Testis (tissue), 3 donors: Measurements from ENCODE around the gene LCP2. TPM values are rescaled to one million over a fixed set of nuclear protein-coding genes. Genes with fewer than 3 reads are reported as not detected.

Source experiments
- DNase-seq: peaks from one replicate; pipeline ENCODE4 v3.0.0-alpha.2; 2019
- H3K27ac ChIP-seq, 2 donors: fragments of 200-600 bp; sonication (generic); one replicate each; pipeline ENCODE4 v1.5.1; 2019
- H3K27me3 ChIP-seq: fragments of 200-600 bp; sonication (generic); one replicate; pipeline ENCODE4 v1.5.1; 2019
- H3K36me3 ChIP-seq: fragments of 200-600 bp; sonication (generic); one replicate; pipeline ENCODE4 v1.5.1; 2017; ENCODE audit warnings: low read depth; ENCODE audit errors: missing control alignments
- H3K4me1 ChIP-seq: fragments of 200-600 bp; sonication (generic); one replicate; pipeline ENCODE4 v1.5.1; 2019
- H3K4me3 ChIP-seq, 2 donors: fragments of 200-600 bp; sonication (generic); one replicate each; pipeline ENCODE4 v1.5.1; 2017 to 2019
- H3K9me3 ChIP-seq: fragments of 200-600 bp; sonication (generic); one replicate; pipeline ENCODE4 v1.5.1; 2017
- CTCF ChIP-seq, 3 experiments: fragments of 450-650 bp in 2 of 3; fragments of 200-600 bp in 1 of 3; sonication (generic) in 1 of 3; IDR thresholded peaks; one replicate each; pipeline ENCODE4 v1.5.1; 2016 to 2019; ENCODE audit warnings: antibody characterized with exemption in 3 of 3, mild to moderate bottlenecking in 2 of 3, moderate library complexity in 1 of 3
- POLR2A ChIP-seq: fragments of 450-650 bp; IDR thresholded peaks from one replicate; pipeline ENCODE4 v1.6.1; 2017; ENCODE audit warnings: antibody characterized with exemption, mild to moderate bottlenecking, moderate library complexity
- WGBS, 2 donors: methylation state at CpG; one replicate each; pipeline ENCODE4 v1.1.5; 2018; 5-methylcytosine and 5-hydroxymethylcytosine counted together
- intact Hi-C: fragments of 100-400 bp; cut with DNase I; formaldehyde crosslinking; loops from one replicate; pipeline ENCODE4 v1.15.1; 2023; ENCODE audit warnings: low total_unique reads
- polyA plus RNA-seq: library from polyadenylated mRNA; stranded (reverse); fragments of 350-450 nt; fragmentation: Illumina TruSeq; extraction: RNeasy Lipid Tissue Mini Kit (QIAGEN cat#74804); gene quantifications from one replicate; pipeline ENCODE4 v1.2.3, GENCODE V29; 2014; ENCODE audit warnings: low read depth, low replicate concordance; ENCODE audit not compliant: insufficient read depth
- total RNA-seq, 2 donors: library from RNA; depleted of rRNA; stranded (reverse); fragments of >200 nt; gene quantifications; one replicate each; pipeline ENCODE4 v1.2.3, GENCODE V29; 2016

LCP2 gene
- total and polyA plus RNA-seq, 3 donors from 2014 or later: 8.6 to 14.2 (median 11.5) TPM

GRCh38 chr5:170332058-170332457, 34.5 kb upstream of the LCP2 start:
- Histone ChIP-seq H3K27ac (peak overlapping the region in 1 of 2 donors; percentile 70), H3K36me3 (no peaks in the 10 kb centered on the region), H3K9me3 (no peaks in the 10 kb centered on the region), H3K4me1 (peaks cover 16% of the 10 kb centered on the region), H3K4me3 (no peak overlapping the region), H3K27me3 (no peaks in the 10 kb centered on the region)
- DNase-seq: no peak
- intact Hi-C loops: no loop called here
- 93 to 94% methylated on average over 4 to 5 of the region's 5 CpGs for WGBS, 2 donors
- TF ChIP-seq CTCF (IDR thresholded peaks at IDR 0.05) (no peak), POLR2A (no peak)

GRCh38 chr5:170330568-170331054, 33.0 kb upstream of the LCP2 start:
- Histone ChIP-seq H3K4me1 (peaks cover 13% of the 10 kb centered on the region), H3K27ac (no peak overlapping the region), H3K4me3 (no peak overlapping the region), H3K36me3 (no peaks in the 10 kb centered on the region), H3K9me3 (no peaks in the 10 kb centered on the region), H3K27me3 (no peaks in the 10 kb centered on the region)
- WGBS, 2 donors: 72 to 80% methylated on average over 11 of the region's 11 CpGs
- TF ChIP-seq POLR2A (no peak), CTCF (IDR thresholded peaks at IDR 0.05) (no peak)
- no peak for DNase-seq
- intact Hi-C loops: no loop called here

GRCh38 chr5:170329524-170329923, 31.9 kb upstream of the LCP2 start:
- Histone ChIP-seq H3K27ac (no peak overlapping the region), H3K4me3 (no peak overlapping the region), H3K4me1 (peaks cover 13% of the 10 kb centered on the region), H3K36me3 (no peaks in the 10 kb centered on the region), H3K9me3 (no peaks in the 10 kb centered on the region), H3K27me3 (no peaks in the 10 kb centered on the region)
- intact Hi-C loops: no loop called here
- WGBS, 2 donors: 90 to 94% methylated on average over 3 of the region's 3 CpGs
- DNase-seq: no peak
- TF ChIP-seq POLR2A: no peak
- no peak for TF ChIP-seq CTCF (IDR thresholded peaks at IDR 0.05)

- WGBS, 2 donors: 65 to 85% methylated on average over 2 of the region's 2 CpGs
- intact Hi-C loops: no loop called here
- H3K27me3 ChIP-seq: no peaks in the 10 kb centered on the region
These were observed 30.3 kb upstream of the LCP2 start for GRCh38 chr5:170327829-170328228.

More at GRCh38 chr5:170327829-170328228, 30.3 kb upstream of the LCP2 start:
- Histone ChIP-seq H3K9me3 (no peaks in the 10 kb centered on the region), H3K4me1 (peaks cover 10% of the 10 kb centered on the region), H3K27ac (no peak overlapping the region), H3K4me3 (no peak overlapping the region), H3K36me3 (no peaks in the 10 kb centered on the region)
- no peak for DNase-seq
- TF ChIP-seq CTCF (IDR thresholded peaks at IDR 0.05): no peak
- no peak for TF ChIP-seq POLR2A
